ENCODE results near the gene MYH7.
"Not testable (repeated sequence)": the region's sequence is repeated elsewhere in the genome, so short reads cannot be mapped to it uniquely, and the experiment has no call there.

The MYH7 gene

GRCh38 chr14:23432102-23432925 is 3.1 kb downstream of the MYH7 start:
- FAIRE-seq = no peak
- DNase-seq (ENCODE audit: insufficient read length, low spot score) = no peak
- no peak for TF ChIP-seq POLR2AphosphoS5 (IDR thresholded peaks at IDR 0.05; ENCODE audit: low read depth, low read length)
- TF ChIP-seq SPI1 (IDR thresholded peaks at IDR 0.05; ENCODE audit: low read depth, low read length) = no peak
- no peak for TF ChIP-seq POLR2A (IDR thresholded peaks at IDR 0.05; ENCODE audit: low read depth, low read length)
- no peak for TF ChIP-seq POU2F2 (IDR thresholded peaks at IDR 0.05; ENCODE audit: low read depth, low read length)
- no peak for TF ChIP-seq TAF1 (IDR thresholded peaks at IDR 0.05; ENCODE audit: low read depth, low read length)
- no peak for TF ChIP-seq PAX5 (IDR thresholded peaks at IDR 0.05; ENCODE audit: insufficient read depth, low read length, severe bottlenecking)

- TF ChIP-seq POU2F2 (IDR thresholded peaks at IDR 0.05; ENCODE audit: low read depth, low read length) = no peak
- TF ChIP-seq POLR2A (IDR thresholded peaks at IDR 0.05; ENCODE audit: low read depth, low read length) = no peak
- TF ChIP-seq TAF1 (IDR thresholded peaks at IDR 0.05; ENCODE audit: low read depth, low read length) = no peak
- no peak for TF ChIP-seq SPI1 (IDR thresholded peaks at IDR 0.05; ENCODE audit: low read depth, low read length)
- no peak for TF ChIP-seq PAX5 (IDR thresholded peaks at IDR 0.05; ENCODE audit: insufficient read depth, low read length, severe bottlenecking)
- no peak for TF ChIP-seq POLR2AphosphoS5 (IDR thresholded peaks at IDR 0.05; ENCODE audit: low read depth, low read length)
- DNase-seq (ENCODE audit: insufficient read length, low spot score) (no peak), FAIRE-seq (no peak)
These were observed 4.0 kb downstream of the MYH7 start for GRCh38 chr14:23431486-23431885.

DNA sequence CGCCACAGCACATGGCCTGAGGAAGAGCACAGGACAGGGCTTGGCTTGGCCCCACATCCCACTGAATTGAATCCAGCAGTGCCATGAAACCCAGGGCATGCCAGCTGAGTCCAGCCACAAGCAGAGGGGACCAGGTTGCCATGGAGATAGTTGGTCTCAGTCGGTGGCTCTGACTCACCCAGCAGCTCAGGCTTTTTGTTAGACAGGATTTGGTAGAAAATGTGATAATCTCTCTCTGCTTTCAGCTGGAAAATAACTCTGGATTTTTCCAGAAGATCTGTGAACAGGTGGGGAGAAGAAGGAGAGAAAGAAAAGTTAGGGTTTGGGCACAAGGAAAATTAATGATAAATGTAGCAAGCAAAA is 4.8 kb downstream of the MYH7 start:
- FAIRE-seq (no peak), DNase-seq (ENCODE audit: insufficient read length, low spot score) (no peak)
- no peak for TF ChIP-seq POU2F2 (IDR thresholded peaks at IDR 0.05; ENCODE audit: low read depth, low read length)
- no peak for TF ChIP-seq POLR2A (IDR thresholded peaks at IDR 0.05; ENCODE audit: low read depth, low read length)
- no peak for TF ChIP-seq POLR2AphosphoS5 (IDR thresholded peaks at IDR 0.05; ENCODE audit: low read depth, low read length)
- no peak for TF ChIP-seq PAX5 (IDR thresholded peaks at IDR 0.05; ENCODE audit: insufficient read depth, low read length, severe bottlenecking)
- TF ChIP-seq SPI1 (IDR thresholded peaks at IDR 0.05; ENCODE audit: low read depth, low read length) = no peak
- TF ChIP-seq TAF1 (IDR thresholded peaks at IDR 0.05; ENCODE audit: low read depth, low read length) = no peak

- DNase-seq (ENCODE audit: insufficient read length, low spot score) = no peak
- TF ChIP-seq POU2F2 (IDR thresholded peaks at IDR 0.05; ENCODE audit: low read depth, low read length) = no peak
- no peak for FAIRE-seq
These were observed 5.3 kb downstream of the MYH7 start for GRCh38 chr14:23430016-23430722.

DNA sequence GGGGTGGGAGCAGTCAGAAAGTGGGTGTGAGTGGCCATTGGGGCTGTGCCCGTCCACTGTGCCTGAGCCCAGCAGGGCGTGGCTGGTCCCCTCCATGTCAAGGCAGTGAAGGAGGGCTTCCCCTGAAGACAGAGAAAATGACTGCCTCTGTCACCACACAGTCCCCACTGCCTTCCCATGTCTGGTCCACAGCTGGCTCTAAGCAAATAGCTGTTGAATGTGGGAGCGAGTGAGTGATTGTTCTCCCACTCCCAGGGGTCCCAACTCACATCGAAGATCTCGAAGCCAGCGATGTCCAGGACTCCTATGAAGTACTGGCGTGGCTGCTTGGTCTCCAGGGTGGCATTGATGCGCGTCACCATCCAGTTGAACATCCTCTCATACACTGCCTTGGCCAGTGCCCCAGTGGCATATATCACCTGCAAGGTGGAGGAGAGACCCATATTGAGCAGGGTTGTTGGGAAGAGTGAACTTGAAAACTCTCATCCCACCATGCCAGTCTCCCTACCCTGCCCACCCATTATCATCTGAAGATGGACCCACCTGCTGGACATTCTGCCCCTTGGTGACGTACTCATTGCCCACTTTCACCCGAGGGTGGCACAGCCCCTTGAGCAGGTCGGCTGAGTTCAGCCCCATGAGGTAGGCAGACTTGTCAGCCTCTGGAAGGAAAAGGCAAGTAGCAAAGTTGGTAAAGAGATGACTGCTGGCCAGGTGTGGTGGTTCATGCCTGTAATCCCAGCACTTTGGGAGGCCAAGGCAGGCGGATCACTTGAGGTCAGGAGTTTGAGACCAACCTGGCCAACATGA is 6.6 kb downstream of the MYH7 start:
- TF ChIP-seq POLR2A (IDR thresholded peaks at IDR 0.05; ENCODE audit: low read depth, low read length) (no peak), POLR2AphosphoS5 (IDR thresholded peaks at IDR 0.05; ENCODE audit: low read depth, low read length) (no peak), TAF1 (IDR thresholded peaks at IDR 0.05; ENCODE audit: low read depth, low read length) (no peak), POU2F2 (IDR thresholded peaks at IDR 0.05; ENCODE audit: low read depth, low read length) (no peak), SPI1 (IDR thresholded peaks at IDR 0.05; ENCODE audit: low read depth, low read length) (no peak), PAX5 (IDR thresholded peaks at IDR 0.05; ENCODE audit: insufficient read depth, low read length, severe bottlenecking) (no peak)
- FAIRE-seq (no peak), DNase-seq (ENCODE audit: insufficient read length, low spot score) (no peak)

DNA sequence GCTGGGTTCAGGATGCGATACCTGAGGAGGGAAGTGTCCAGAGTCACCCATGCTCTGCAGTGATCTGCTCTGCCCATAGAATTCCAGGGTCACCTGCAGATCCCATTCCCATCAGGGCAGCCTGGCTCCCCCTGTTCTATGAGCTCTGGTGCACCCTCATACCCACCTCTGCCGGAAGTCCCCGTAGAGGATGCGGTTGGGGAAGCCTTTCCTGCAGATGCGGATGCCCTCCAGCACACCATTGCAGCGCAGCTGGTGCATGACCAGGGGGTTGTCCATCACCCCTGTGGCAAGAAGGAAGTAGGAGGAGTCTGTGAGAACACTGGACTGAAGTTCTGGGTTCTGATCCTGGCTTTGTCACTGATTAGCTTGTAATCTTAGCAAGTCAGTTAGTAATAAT is 9.7 kb downstream of the MYH7 start:
- not testable (repeated sequence) for DNase-seq (ENCODE audit: insufficient read length, low spot score); FAIRE-seq

DNA sequence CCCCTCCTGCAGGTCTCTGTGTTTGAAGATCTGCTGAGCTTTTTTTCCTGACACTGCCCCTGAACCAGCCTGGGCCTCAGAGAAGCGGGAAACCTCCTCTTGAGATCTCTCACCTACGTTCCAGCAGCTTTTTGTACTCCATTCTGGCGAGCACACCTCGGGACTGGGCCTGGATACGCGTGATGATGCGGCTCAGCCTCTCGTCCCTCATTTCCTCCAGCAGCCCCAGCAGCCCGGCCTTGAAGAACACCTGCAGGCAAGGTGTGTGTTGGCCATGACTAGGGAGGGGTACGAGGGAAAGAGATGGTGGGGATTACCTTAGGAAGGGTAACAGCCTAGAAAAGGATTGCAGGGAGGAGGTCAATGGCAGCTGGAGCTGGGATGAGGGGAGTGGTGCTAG is 10.3 kb downstream of the MYH7 start:
- FAIRE-seq (no peak), DNase-seq (ENCODE audit: insufficient read length, low spot score) (no peak)
- no peak for TF ChIP-seq POLR2A (IDR thresholded peaks at IDR 0.05; ENCODE audit: low read depth, low read length)
- no peak for TF ChIP-seq POU2F2 (IDR thresholded peaks at IDR 0.05; ENCODE audit: low read depth, low read length)
- no peak for TF ChIP-seq PAX5 (IDR thresholded peaks at IDR 0.05; ENCODE audit: insufficient read depth, low read length, severe bottlenecking)
- TF ChIP-seq POLR2AphosphoS5 (IDR thresholded peaks at IDR 0.05; ENCODE audit: low read depth, low read length) = no peak
- no peak for TF ChIP-seq SPI1 (IDR thresholded peaks at IDR 0.05; ENCODE audit: low read depth, low read length)
- no peak for TF ChIP-seq TAF1 (IDR thresholded peaks at IDR 0.05; ENCODE audit: low read depth, low read length)

DNA sequence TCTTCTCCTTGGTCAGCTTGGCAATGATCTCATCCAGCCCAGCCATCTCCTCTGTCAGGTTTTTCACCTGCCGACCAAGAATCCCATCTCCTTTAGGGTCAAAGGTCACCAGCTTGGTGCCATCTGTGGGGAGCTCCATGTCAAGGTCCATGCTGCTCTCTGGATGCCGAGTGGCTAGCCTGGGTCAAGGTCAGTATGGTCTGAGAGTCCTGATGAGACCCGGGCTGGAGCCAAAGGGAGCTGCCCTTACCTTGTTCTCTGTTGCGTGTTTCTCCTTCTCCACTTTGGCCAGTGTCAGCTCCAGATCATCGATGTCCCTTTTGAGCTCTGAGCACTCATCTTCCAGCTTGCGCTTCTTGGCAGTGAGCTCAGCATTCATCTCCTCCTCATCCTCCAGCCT is 11.8 kb downstream of the MYH7 start:
- DNase-seq (ENCODE audit: insufficient read length, low spot score) (no peak), FAIRE-seq (no peak)
- no peak for TF ChIP-seq SPI1 (IDR thresholded peaks at IDR 0.05; ENCODE audit: low read depth, low read length)
- no peak for TF ChIP-seq PAX5 (IDR thresholded peaks at IDR 0.05; ENCODE audit: insufficient read depth, low read length, severe bottlenecking)
- no peak for TF ChIP-seq POLR2AphosphoS5 (IDR thresholded peaks at IDR 0.05; ENCODE audit: low read depth, low read length)
- no peak for TF ChIP-seq TAF1 (IDR thresholded peaks at IDR 0.05; ENCODE audit: low read depth, low read length)
- TF ChIP-seq POLR2A (IDR thresholded peaks at IDR 0.05; ENCODE audit: low read depth, low read length) = no peak
- no peak for TF ChIP-seq POU2F2 (IDR thresholded peaks at IDR 0.05; ENCODE audit: low read depth, low read length)

GRCh38 chr14:23421594-23421993 is 13.9 kb downstream of the MYH7 start:
- FAIRE-seq (no peak), DNase-seq (ENCODE audit: insufficient read length, low spot score) (no peak)
- TF ChIP-seq POU2F2 (IDR thresholded peaks at IDR 0.05; ENCODE audit: low read depth, low read length) (no peak), TAF1 (IDR thresholded peaks at IDR 0.05; ENCODE audit: low read depth, low read length) (no peak), POLR2A (IDR thresholded peaks at IDR 0.05; ENCODE audit: low read depth, low read length) (no peak), SPI1 (IDR thresholded peaks at IDR 0.05; ENCODE audit: low read depth, low read length) (no peak), POLR2AphosphoS5 (IDR thresholded peaks at IDR 0.05; ENCODE audit: low read depth, low read length) (no peak)

GRCh38 chr14:23419646-23420045 is 15.8 kb downstream of the MYH7 start:
- DNase-seq (ENCODE audit: insufficient read length, low spot score) = not testable (repeated sequence)

More at GRCh38 chr14:23419646-23420045, 15.8 kb downstream of the MYH7 start:
- not testable (repeated sequence) for FAIRE-seq
